Measurements from ENCODE around the gene SEMA3E. TPM values are rescaled to one million over a fixed set of nuclear protein-coding genes. Genes with fewer than 3 reads are reported as not detected.

SEMA3E gene
- total RNA-seq, 1 experiment from 2014 or later = 7.3 TPM

GRCh38 chr7:83324596-83324995 lies 324.3 kb downstream of the SEMA3E start:
- no peaks in the 10 kb centered on the region for H3K4me1 ChIP-seq (ENCODE audit: control insufficient read depth, insufficient read depth, low read length)
- no peaks in the 10 kb centered on the region for H3K9me3 ChIP-seq (ENCODE audit: control insufficient read depth, insufficient read depth, low read depth, low read length)
- POLR2A ChIA-PET = no interaction called here
- CTCF ChIA-PET = no interaction called here
- intact Hi-C loops (cut with micrococcal nuclease; ENCODE audit: unreplicated experiment) (no loop called here), in situ Hi-C loops (cut with HindIII; ENCODE audit: low pct_unique_long_range_greater_than_20kb, low sequenced_read_pairs) (no loop called here)
- H3K36me3 ChIP-seq (ENCODE audit: control insufficient read depth, insufficient read depth, low read length) = no peaks in the 10 kb centered on the region
- no peak overlapping the region for H3K4me3 ChIP-seq (ENCODE audit: low read depth in 2 of 2, low read length in 2 of 2)
- H3K27me3 ChIP-seq (ENCODE audit: control insufficient read depth, insufficient read depth, low read length) = no peaks in the 10 kb centered on the region
- ATAC-seq (no peak), DNase-seq (ENCODE audit: low read depth, low spot score) (no peak)
- no peak overlapping the region for H3K27ac ChIP-seq (ENCODE audit: low read length)
- no TSS peak for BruUV-seq (replicated peaks)
- TF ChIP-seq, protein P1, sequence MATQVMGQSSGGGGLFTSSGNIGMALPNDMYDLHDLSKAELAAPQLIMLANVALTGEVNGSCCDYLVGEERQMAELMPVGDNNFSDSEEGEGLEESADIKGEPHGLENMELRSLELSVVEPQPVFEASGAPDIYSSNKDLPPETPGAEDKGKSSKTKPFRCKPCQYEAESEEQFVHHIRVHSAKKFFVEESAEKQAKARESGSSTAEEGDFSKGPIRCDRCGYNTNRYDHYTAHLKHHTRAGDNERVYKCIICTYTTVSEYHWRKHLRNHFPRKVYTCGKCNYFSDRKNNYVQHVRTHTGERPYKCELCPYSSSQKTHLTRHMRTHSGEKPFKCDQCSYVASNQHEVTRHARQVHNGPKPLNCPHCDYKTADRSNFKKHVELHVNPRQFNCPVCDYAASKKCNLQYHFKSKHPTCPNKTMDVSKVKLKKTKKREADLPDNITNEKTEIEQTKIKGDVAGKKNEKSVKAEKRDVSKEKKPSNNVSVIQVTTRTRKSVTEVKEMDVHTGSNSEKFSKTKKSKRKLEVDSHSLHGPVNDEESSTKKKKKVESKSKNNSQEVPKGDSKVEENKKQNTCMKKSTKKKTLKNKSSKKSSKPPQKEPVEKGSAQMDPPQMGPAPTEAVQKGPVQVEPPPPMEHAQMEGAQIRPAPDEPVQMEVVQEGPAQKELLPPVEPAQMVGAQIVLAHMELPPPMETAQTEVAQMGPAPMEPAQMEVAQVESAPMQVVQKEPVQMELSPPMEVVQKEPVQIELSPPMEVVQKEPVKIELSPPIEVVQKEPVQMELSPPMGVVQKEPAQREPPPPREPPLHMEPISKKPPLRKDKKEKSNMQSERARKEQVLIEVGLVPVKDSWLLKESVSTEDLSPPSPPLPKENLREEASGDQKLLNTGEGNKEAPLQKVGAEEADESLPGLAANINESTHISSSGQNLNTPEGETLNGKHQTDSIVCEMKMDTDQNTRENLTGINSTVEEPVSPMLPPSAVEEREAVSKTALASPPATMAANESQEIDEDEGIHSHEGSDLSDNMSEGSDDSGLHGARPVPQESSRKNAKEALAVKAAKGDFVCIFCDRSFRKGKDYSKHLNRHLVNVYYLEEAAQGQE (IDR thresholded peaks at IDR 0.05; ENCODE audit: insufficient read depth in 1 of 2, low read depth in 2 of 2, low read length in 1 of 2) = no peak
- TF ChIP-seq CTCF (IDR thresholded peaks at IDR 0.05) (no peak), TCF7L2 (IDR thresholded peaks at IDR 0.05; ENCODE audit: low read depth, low read length) (no peak), SIN3A (IDR thresholded peaks at IDR 0.05; ENCODE audit: borderline replicate concordance, insufficient read depth, low read depth, low read length) (no peak), POLR2AphosphoS5 (IDR thresholded peaks at IDR 0.05; ENCODE audit: low read depth, low read length) (no peak)

- no peak for ATAC-seq
- intact Hi-C loops (cut with micrococcal nuclease; ENCODE audit: unreplicated experiment) (no loop called here), in situ Hi-C loops (cut with HindIII; ENCODE audit: low pct_unique_long_range_greater_than_20kb, low sequenced_read_pairs) (no loop called here)
- no peaks in the 10 kb centered on the region for H3K9me3 ChIP-seq (ENCODE audit: control insufficient read depth, insufficient read depth, low read depth, low read length)
- H3K4me1 ChIP-seq (ENCODE audit: control insufficient read depth, insufficient read depth, low read length) = no peaks in the 10 kb centered on the region
- H3K27ac ChIP-seq (ENCODE audit: low read length) = no peak overlapping the region
- ChIA-PET CTCF (no interaction called here), POLR2A (no interaction called here)
- H3K4me3 ChIP-seq (ENCODE audit: low read depth in 2 of 2, low read length in 2 of 2) = no peak overlapping the region
- no TSS peak for BruUV-seq (replicated peaks)
- H3K27me3 ChIP-seq (ENCODE audit: control insufficient read depth, insufficient read depth, low read length) = no peaks in the 10 kb centered on the region
- H3K36me3 ChIP-seq (ENCODE audit: control insufficient read depth, insufficient read depth, low read length) = no peaks in the 10 kb centered on the region
- no peak for DNase-seq (ENCODE audit: low read depth, low spot score)
- no peak for TF ChIP-seq TCF7L2 (IDR thresholded peaks at IDR 0.05; ENCODE audit: low read depth, low read length)
- TF ChIP-seq, protein P1 (IDR thresholded peaks at IDR 0.05; ENCODE audit: insufficient read depth in 1 of 2, low read depth in 2 of 2, low read length in 1 of 2) = no peak
- no peak for TF ChIP-seq CTCF (IDR thresholded peaks at IDR 0.05)
- TF ChIP-seq SIN3A (IDR thresholded peaks at IDR 0.05; ENCODE audit: borderline replicate concordance, insufficient read depth, low read depth, low read length) = no peak
- no peak for TF ChIP-seq POLR2AphosphoS5 (IDR thresholded peaks at IDR 0.05; ENCODE audit: low read depth, low read length)
Measured at GRCh38 chr7:83321011-83321410, 327.9 kb downstream of the SEMA3E start.

All from Panc1 (cell line).